Loucy (cell line): ENCODE measurements around the gene ABTB2.

Source experiments
- EZH2phosphoT487 ChIP-seq: fragments of 200-600 bp; IDR thresholded peaks from 2 replicates; pipeline ENCODE4 v1.6.1; 2018; ENCODE audit warnings: antibody characterized with exemption, mild to moderate bottlenecking, moderate library complexity, borderline replicate concordance
- TF ChIP-seq, protein P1 (sequence below): fragments of 200-600 bp; sonication (generic); conservative IDR thresholded peaks from 2 replicates; pipeline ENCODE4 v1.5.1; 2014; ENCODE audit warnings: mild to moderate bottlenecking, antibody characterized with exemption, low read length

DNA sequence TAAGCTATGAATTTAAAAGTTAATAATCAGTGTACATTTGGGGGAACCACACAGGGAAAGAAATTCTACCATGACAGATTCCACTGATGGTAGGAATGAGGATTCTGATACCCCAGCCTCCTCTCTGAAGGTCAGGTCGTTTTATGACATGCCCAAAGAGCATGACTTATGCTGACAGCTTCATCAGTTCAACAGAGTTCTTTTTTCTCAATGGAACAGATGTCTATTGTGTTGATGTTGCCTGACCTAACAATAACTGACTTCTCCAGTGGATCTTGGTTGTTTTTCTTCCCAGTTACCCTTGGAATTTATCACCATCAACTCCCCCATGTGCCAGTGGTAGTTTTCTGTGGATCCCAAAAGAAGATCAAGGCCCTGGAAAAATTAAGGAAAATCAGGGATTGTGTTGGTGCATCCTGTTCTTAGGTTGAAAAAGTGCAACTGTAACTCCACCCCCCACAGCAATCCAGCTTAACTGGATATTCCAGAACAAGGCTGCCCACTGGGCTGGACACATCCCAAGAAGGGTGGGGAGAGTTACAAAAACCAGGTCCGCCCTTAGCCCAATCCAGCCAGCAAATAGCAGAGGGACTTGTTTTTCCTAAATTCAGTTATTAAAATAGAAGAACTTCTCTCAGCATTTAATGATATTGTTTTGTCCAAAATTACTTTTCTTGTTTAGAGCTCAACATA is 49.5 kb upstream of the ABTB2 start:
- TF ChIP-seq, protein P1, sequence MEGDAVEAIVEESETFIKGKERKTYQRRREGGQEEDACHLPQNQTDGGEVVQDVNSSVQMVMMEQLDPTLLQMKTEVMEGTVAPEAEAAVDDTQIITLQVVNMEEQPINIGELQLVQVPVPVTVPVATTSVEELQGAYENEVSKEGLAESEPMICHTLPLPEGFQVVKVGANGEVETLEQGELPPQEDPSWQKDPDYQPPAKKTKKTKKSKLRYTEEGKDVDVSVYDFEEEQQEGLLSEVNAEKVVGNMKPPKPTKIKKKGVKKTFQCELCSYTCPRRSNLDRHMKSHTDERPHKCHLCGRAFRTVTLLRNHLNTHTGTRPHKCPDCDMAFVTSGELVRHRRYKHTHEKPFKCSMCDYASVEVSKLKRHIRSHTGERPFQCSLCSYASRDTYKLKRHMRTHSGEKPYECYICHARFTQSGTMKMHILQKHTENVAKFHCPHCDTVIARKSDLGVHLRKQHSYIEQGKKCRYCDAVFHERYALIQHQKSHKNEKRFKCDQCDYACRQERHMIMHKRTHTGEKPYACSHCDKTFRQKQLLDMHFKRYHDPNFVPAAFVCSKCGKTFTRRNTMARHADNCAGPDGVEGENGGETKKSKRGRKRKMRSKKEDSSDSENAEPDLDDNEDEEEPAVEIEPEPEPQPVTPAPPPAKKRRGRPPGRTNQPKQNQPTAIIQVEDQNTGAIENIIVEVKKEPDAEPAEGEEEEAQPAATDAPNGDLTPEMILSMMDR: no peak
- TF ChIP-seq EZH2phosphoT487: no peak
